Endothelial cell of hepatic sinusoid (primary cell): ENCODE measurements around the gene BICD2.

Source experiments
- in situ Hi-C: cut with HindIII; loops from 2 replicates; pipeline ENCODE4 v1.10.0; 2017; ENCODE audit warnings: low sequenced_read_pairs

BICD2 gene

GRCh38 chr9:92749071-92749933 is 15.3 kb downstream of the BICD2 start:
- in situ Hi-C loops: no loop called here

GRCh38 chr9:92748233-92748497 is 16.5 kb downstream of the BICD2 start:
- in situ Hi-C loops: no loop called here

GRCh38 chr9:92747459-92748232 is 17.0 kb downstream of the BICD2 start:
- in situ Hi-C loops: no loop called here

GRCh38 chr9:92746567-92747458 is 17.8 kb downstream of the BICD2 start:
- in situ Hi-C loops: no loop called here

GRCh38 chr9:92745881-92746280 is 18.8 kb downstream of the BICD2 start:
- in situ Hi-C loops: no loop called here

GRCh38 chr9:92745331-92745730 is 19.3 kb downstream of the BICD2 start:
- in situ Hi-C loops: no loop called here

GRCh38 chr9:92740969-92741368 is 23.7 kb downstream of the BICD2 start:
- in situ Hi-C loops: no loop called here

- in situ Hi-C loops: no loop called here
Measured at GRCh38 chr9:92740446-92740961, 24.1 kb downstream of the BICD2 start.

GRCh38 chr9:92740009-92740408 is 24.6 kb downstream of the BICD2 start:
- in situ Hi-C loops: no loop called here

GRCh38 chr9:92739346-92739970 is 25.2 kb downstream of the BICD2 start:
- in situ Hi-C loops: no loop called here

- in situ Hi-C loops: no loop called here
Measured at GRCh38 chr9:92738661-92739081, 26.0 kb downstream of the BICD2 start.

GRCh38 chr9:92737611-92738299 is 26.9 kb downstream of the BICD2 start:
- in situ Hi-C loops: no loop called here

- in situ Hi-C loops: no loop called here
Measured at GRCh38 chr9:92737216-92737606, 27.4 kb downstream of the BICD2 start.

GRCh38 chr9:92736563-92737215 is 27.9 kb downstream of the BICD2 start:
- in situ Hi-C loops: no loop called here

- in situ Hi-C loops: no loop called here
Measured at GRCh38 chr9:92735636-92736562, 28.7 kb downstream of the BICD2 start.

GRCh38 chr9:92734931-92735635 is 29.6 kb downstream of the BICD2 start:
- in situ Hi-C loops: no loop called here

- in situ Hi-C loops: no loop called here
Measured at GRCh38 chr9:92730897-92731296, 33.7 kb downstream of the BICD2 start.

- in situ Hi-C loops: no loop called here
Measured at GRCh38 chr9:92729735-92730155, 34.9 kb downstream of the BICD2 start.
